GM18498 (cell line): Measurements from ENCODE around the gene C7orf57.
A peak's percentile ranks its signal among the peaks of the same experiment; 100 is the strongest.

ENCODE experiments used
- ATAC-seq: cut with Tn5 transposase; IDR thresholded peaks from one replicate; pipeline ENCODE4 v1.9.1; 2021; ENCODE audit warnings: mild to moderate bottlenecking, moderate library complexity; ENCODE audit not compliant: unreplicated experiment

The C7orf57 gene

DNA sequence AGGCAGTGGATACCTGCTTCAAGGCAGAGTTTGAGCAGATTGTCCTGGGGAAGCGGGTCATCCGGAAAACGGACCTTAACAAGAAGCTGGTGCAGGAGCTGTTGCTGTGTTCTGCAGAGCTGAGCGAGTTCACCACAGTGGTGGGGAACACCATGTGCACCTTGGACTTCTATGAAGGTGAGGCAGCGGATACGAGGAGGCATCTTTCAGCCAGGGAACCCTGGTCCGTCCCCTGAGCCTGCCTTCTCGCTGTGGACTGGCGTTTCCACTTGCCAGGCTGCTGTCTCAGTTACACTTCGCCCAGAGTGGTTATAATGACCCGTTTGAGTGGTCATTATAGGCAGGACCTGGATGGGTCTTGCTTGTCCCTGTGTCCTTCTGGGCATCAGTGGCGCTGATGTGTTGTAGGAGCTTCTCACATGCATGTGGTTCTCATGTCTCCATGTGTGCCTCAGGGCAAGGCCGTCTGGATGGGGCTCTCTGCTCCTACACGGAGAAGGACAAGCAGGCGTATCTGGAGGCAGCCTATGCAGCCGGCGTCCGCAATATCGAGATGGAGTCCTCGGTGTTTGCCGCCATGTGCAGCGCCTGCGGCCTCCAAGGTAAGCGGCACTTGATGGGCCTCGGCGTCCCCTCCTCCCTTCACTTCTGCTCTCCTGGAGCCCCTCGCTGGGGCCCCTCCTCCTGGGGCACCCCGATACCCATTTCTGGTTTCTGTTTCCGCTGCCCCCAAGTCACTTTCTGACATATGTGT, 71.7 kb downstream of the C7orf57 start:
- ATAC-seq, result no peak

DNA sequence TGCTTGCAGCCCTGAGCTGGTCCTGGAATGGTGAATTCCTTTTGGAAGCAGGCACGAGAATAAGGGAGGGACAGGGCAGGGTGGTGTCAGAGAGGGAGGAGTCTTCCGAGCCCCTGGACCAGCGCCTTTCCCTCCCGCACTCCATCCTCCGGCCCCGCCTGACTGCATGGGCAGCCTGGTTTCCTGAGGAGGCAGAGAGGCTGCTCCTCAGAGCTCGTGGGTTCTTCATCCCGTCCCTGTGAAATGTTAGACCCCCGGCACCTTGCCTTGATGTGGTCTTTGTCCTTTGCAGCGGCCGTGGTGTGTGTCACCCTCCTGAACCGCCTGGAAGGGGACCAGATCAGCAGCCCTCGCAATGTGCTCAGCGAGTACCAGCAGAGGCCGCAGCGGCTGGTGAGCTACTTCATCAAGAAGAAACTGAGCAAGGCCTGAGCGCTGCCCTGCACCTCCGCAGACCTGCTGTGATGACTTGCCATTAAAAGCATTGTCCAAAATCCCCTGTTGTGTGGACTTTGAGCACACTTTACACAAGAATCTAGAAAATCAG, 72.7 kb downstream of the C7orf57 start:
- no peak for ATAC-seq

- ATAC-seq, result no peak
Observed at GRCh38 chr7:48108959-48109847, 73.9 kb downstream of the C7orf57 start.

DNA sequence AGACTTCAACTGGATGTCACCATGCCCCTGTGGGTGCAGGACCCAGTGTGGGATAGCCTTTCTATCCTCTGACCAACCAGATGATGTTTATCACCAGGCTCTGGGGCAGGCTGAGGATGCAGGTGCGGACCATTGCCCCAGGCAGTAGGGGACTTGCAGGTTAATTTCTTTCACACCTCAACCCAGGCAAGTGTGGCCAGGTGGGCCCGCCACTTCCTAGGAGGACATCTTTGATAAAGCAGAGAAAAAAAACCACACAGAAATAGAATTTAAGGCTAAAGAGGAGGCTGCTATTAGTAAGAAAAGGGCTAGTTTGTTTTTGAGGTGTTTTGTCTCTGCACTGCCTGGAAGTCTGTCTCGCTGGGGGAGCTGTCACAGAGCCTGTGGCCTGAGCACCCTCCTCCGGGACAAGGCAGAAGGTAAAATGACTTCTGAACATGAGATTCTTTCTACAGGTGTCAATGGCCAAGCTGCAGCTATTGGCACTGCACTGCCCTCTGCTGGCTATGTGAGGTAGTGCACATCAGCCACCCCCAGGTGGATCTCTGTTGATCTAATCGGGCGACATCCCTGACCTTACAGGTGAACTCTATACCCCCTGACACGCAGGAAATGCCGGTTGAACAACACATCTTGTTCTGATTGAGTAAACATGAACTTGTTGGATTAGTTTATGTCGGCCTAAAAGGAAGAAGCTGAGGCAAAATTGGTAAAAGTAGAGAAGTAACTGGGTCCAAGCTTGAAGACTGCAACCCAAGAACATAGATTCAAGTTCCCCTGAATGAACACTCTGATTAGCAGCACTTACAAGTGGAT, 74.7 kb downstream of the C7orf57 start:
- peak; percentile 93 for ATAC-seq

DNA sequence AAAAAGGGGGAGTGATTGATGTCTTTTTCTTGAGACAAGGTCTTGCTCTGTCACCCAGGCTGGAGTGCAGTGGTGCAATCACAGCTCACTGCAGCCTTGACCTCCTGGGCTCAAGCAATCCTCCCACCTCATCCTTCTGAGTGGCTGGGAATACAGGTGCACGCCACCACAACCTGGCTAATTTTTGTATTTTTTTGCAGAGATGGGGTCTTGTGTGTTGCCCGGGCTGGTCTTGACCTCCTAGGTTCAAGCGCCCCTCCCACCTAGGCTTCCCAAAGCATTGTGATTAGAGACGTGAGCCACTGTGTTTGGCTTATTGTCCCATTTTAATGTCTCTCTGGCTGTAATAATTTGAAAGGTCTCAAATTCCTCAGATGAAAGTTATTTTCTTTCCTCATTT, 75.5 kb downstream of the C7orf57 start:
- ATAC-seq, result no peak
